Loucy (cell line): ENCODE data around the gene KIAA1549.

Experiments
- EZH2phosphoT487 ChIP-seq: fragments of 200-600 bp; IDR thresholded peaks from 2 replicates; pipeline ENCODE4 v1.6.1; 2018; ENCODE audit warnings: antibody characterized with exemption, mild to moderate bottlenecking, moderate library complexity, borderline replicate concordance
- TF ChIP-seq, protein P1 (sequence below): fragments of 200-600 bp; sonication (generic); conservative IDR thresholded peaks from 2 replicates; pipeline ENCODE4 v1.5.1; 2014; ENCODE audit warnings: mild to moderate bottlenecking, antibody characterized with exemption, low read length

DNA sequence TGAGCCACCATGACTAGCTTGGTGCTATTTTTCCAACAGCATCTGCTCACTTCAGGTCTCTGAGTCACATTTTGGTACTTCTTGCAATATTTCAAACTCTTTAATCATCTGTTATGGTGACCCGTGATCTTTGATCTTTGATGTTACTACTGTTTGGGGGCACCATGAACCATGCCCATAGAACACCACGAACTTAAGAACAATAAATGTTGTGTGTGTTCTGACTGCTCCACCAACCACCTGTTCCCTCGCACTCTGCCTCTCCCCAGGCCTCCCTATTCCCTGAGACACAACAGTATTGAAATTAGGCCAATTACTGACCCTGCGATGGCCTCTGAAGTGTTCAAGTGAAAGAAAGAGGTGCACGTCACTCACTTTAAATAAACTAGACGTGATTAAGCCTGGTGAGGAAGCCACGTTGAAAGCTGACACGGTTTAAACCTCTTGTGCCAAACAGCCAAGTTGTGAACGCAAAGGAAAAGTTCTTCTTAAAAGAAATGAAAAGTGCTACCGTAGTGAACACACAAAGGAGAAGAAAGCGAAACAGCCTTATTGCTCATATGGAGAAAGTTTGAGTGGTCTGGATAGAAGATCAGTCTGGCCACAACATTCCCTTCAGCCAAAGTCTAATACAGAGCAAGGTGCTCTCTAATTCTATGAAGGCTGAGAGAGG lies 156.0 kb downstream of the KIAA1549 start:
- TF ChIP-seq, protein P1, sequence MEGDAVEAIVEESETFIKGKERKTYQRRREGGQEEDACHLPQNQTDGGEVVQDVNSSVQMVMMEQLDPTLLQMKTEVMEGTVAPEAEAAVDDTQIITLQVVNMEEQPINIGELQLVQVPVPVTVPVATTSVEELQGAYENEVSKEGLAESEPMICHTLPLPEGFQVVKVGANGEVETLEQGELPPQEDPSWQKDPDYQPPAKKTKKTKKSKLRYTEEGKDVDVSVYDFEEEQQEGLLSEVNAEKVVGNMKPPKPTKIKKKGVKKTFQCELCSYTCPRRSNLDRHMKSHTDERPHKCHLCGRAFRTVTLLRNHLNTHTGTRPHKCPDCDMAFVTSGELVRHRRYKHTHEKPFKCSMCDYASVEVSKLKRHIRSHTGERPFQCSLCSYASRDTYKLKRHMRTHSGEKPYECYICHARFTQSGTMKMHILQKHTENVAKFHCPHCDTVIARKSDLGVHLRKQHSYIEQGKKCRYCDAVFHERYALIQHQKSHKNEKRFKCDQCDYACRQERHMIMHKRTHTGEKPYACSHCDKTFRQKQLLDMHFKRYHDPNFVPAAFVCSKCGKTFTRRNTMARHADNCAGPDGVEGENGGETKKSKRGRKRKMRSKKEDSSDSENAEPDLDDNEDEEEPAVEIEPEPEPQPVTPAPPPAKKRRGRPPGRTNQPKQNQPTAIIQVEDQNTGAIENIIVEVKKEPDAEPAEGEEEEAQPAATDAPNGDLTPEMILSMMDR, result no peak
- no peak for TF ChIP-seq EZH2phosphoT487
